CD14-positive monocyte (primary cell): Measurements from ENCODE around the gene TMEM38A. TPM values are rescaled to one million over a fixed set of nuclear protein-coding genes. Genes with fewer than 3 reads are reported as not detected.

Experiments used
- DNase-seq, 3 donors: peaks; one replicate each; pipeline ENCODE4 v3.0.0-alpha.2; 2011 to 2022
- H2AFZ ChIP-seq: 2 replicates; pipeline ENCODE4 v1.6.0; 2012; ENCODE audit warnings: mild to moderate bottlenecking, low read depth, low read length, inconsistent platforms; ENCODE audit not compliant: insufficient read depth, poor library complexity, severe bottlenecking
- H3K27ac ChIP-seq, 2 donors: 1 replicate in 1 of 2; 2 replicates in 1 of 2; pipeline ENCODE4 v1.5.1; 2012 to 2013; ENCODE audit warnings: low read length in 2 of 2, control low read depth in 1 of 2, inconsistent platforms in 1 of 2, low read depth in 1 of 2, mild to moderate bottlenecking in 1 of 2
- H3K27me3 ChIP-seq, 2 donors: one replicate each; pipeline versions ENCODE4 v1.6.0 to v1.6.1; 2011 to 2013; ENCODE audit warnings: low read length in 2 of 2; ENCODE audit not compliant: control insufficient read depth in 2 of 2, insufficient read depth in 2 of 2
- H3K36me3 ChIP-seq, 2 donors: replicated peaks in 1 of 2; 1 replicate in 1 of 2; 2 replicates in 1 of 2; pipeline versions ENCODE4 v1.5.1 to v1.6.1; 2012 to 2013; ENCODE audit warnings: low read length in 2 of 2, control low read depth in 1 of 2, inconsistent platforms in 1 of 2, mild to moderate bottlenecking in 1 of 2; ENCODE audit not compliant: insufficient read depth in 2 of 2, control insufficient read depth in 1 of 2
- H3K4me1 ChIP-seq, 2 donors: 1 replicate in 1 of 2; 2 replicates in 1 of 2; pipeline versions ENCODE4 v1.5.1 to v1.6.1; 2012 to 2013; ENCODE audit warnings: low read length in 2 of 2, control low read depth in 1 of 2, inconsistent platforms in 1 of 2, mild to moderate bottlenecking in 1 of 2, moderate library complexity in 1 of 2; ENCODE audit not compliant: insufficient read depth in 2 of 2, control insufficient read depth in 1 of 2
- H3K4me2 ChIP-seq: replicated peaks from 2 replicates; pipeline ENCODE3; 2012; ENCODE audit warnings: low read length, moderate library complexity, mild to moderate bottlenecking; ENCODE audit not compliant: poor library complexity, severe bottlenecking; ENCODE audit errors: extremely low read depth
- H3K4me3 ChIP-seq, 3 experiments: fragments of 200-600 bp in 1 of 3; sonication (generic) in 1 of 3; replicated peaks in 1 of 3; 1 replicate in 2 of 3; 2 replicates in 1 of 3; pipeline ENCODE4 v1.5.1; 2011 to 2013; ENCODE audit warnings: low read length in 3 of 3, mild to moderate bottlenecking in 3 of 3, control low read depth in 2 of 3, low read depth in 2 of 3, inconsistent platforms in 1 of 3, moderate library complexity in 1 of 3
- H3K79me2 ChIP-seq: 2 replicates; pipeline ENCODE4 v1.6.0; 2012; ENCODE audit warnings: mild to moderate bottlenecking, control low read depth, inconsistent platforms, low read length, moderate library complexity; ENCODE audit not compliant: insufficient read depth
- H3K9ac ChIP-seq: 2 replicates; pipeline ENCODE4 v1.6.0; 2017; ENCODE audit warnings: low read length, mild to moderate bottlenecking; ENCODE audit not compliant: insufficient read depth, poor library complexity, severe bottlenecking
- H3K9me3 ChIP-seq, 2 donors: replicated peaks in 1 of 2; 1 replicate in 1 of 2; 2 replicates in 1 of 2; pipeline versions ENCODE4 v1.5.1 to v1.6.1; 2012 to 2013; ENCODE audit warnings: low read length in 2 of 2, control low read depth in 1 of 2; ENCODE audit not compliant: control insufficient read depth in 1 of 2, insufficient read depth in 1 of 2
- H4K20me1 ChIP-seq: 2 replicates; pipeline ENCODE4 v1.6.0; 2012; ENCODE audit warnings: mild to moderate bottlenecking, low read length, control low read depth, moderate library complexity; ENCODE audit not compliant: insufficient read depth
- H3K27ac Mint-ChIP-seq, 7 donors: one replicate each; pipeline ENCODE4 v1.8.0; 2020; ENCODE audit warnings: mild to moderate bottlenecking in 7 of 7, mixed read lengths in 7 of 7, moderate library complexity in 6 of 7, inconsistent platforms in 2 of 7
- H3K27me3 Mint-ChIP-seq, 3 donors: one replicate each; pipeline ENCODE4 v1.8.0; 2021 to 2022; ENCODE audit warnings: low read depth in 3 of 3, mild to moderate bottlenecking in 3 of 3, mixed read lengths in 3 of 3, moderate library complexity in 3 of 3, inconsistent platforms in 1 of 3
- H3K36me3 Mint-ChIP-seq, 2 donors: one replicate each; pipeline ENCODE4 v1.8.0; 2020; ENCODE audit warnings: mixed read lengths in 2 of 2, inconsistent platforms in 1 of 2, mild to moderate bottlenecking in 1 of 2
- H3K4me1 Mint-ChIP-seq: one replicate; pipeline ENCODE4 v1.8.0; 2020; ENCODE audit warnings: mild to moderate bottlenecking, mixed read lengths
- H3K4me3 Mint-ChIP-seq, 2 donors: one replicate each; pipeline ENCODE4 v1.8.0; 2020; ENCODE audit warnings: mild to moderate bottlenecking in 2 of 2, mixed read lengths in 2 of 2, moderate library complexity in 1 of 2
- H3K9me3 Mint-ChIP-seq, 7 donors: one replicate each; pipeline ENCODE4 v1.8.0; 2020 to 2022; ENCODE audit warnings: mixed read lengths in 7 of 7, mild to moderate bottlenecking in 6 of 7, moderate library complexity in 6 of 7, inconsistent platforms in 2 of 7
- WGBS: methylation state at CpG from one replicate; pipeline ENCODE4 v1.1.5; 2013; ENCODE audit warnings: missing lambda C conversion rate; ENCODE audit not compliant: insufficient coverage; 5-methylcytosine and 5-hydroxymethylcytosine counted together
- intact Hi-C, 2 donors: fragments of 100-400 bp; cut with micrococcal nuclease; formaldehyde crosslinking; loops; one replicate each; pipeline versions ENCODE4 v1.15.0 to v1.15.1; 2023
- polyA plus RNA-seq, 3 donors: library from polyadenylated mRNA; depleted of rRNA in 1 of 3; unstranded in 2 of 3; stranded (reverse) in 1 of 3; fragments of 300-500 nt in 2 of 3; fragments of >200 nt in 1 of 3; fragmentation: Illumina TruSeq in 2 of 3; gene quantifications; 1 replicate in 2 of 3; 2 replicates in 1 of 3; pipeline ENCODE4 v1.2.3, GENCODE V29; 2012 to 2021
- TF ChIP-seq, protein P1 (sequence below): fragments of 200-600 bp; IDR thresholded peaks from one replicate; pipeline ENCODE4 v1.8.0; 2022; ENCODE audit warnings: antibody characterized with exemption, mild to moderate bottlenecking

Gene TMEM38A
- polyA plus RNA-seq, 3 donors = 8.5 to 21.6 (median 10.6) TPM

GRCh38 chr19:16670291-16670690 is 9.4 kb downstream of the TMEM38A start:
- no peak overlapping the region for H3K4me3 ChIP-seq
- H3K36me3 Mint-ChIP-seq = peaks cover 4 to 30% of the 10 kb centered on the region in 2 donors
- DNase-seq = no peak
- peaks cover 53% of the 10 kb centered on the region for H3K4me1 Mint-ChIP-seq
- TF ChIP-seq, protein P1, sequence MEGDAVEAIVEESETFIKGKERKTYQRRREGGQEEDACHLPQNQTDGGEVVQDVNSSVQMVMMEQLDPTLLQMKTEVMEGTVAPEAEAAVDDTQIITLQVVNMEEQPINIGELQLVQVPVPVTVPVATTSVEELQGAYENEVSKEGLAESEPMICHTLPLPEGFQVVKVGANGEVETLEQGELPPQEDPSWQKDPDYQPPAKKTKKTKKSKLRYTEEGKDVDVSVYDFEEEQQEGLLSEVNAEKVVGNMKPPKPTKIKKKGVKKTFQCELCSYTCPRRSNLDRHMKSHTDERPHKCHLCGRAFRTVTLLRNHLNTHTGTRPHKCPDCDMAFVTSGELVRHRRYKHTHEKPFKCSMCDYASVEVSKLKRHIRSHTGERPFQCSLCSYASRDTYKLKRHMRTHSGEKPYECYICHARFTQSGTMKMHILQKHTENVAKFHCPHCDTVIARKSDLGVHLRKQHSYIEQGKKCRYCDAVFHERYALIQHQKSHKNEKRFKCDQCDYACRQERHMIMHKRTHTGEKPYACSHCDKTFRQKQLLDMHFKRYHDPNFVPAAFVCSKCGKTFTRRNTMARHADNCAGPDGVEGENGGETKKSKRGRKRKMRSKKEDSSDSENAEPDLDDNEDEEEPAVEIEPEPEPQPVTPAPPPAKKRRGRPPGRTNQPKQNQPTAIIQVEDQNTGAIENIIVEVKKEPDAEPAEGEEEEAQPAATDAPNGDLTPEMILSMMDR = no peak
- 100% methylated on average over 5 of the region's 13 CpGs for WGBS
- peaks cover 34 to 60% of the 10 kb centered on the region in 2 donors for H3K4me1 ChIP-seq
- H2AFZ ChIP-seq = no peak overlapping the region
- H3K27ac ChIP-seq = no peak overlapping the region
- peaks cover 6% of the 10 kb centered on the region for H3K79me2 ChIP-seq
- H3K36me3 ChIP-seq = peaks cover 0 to 6% of the 10 kb centered on the region in 2 donors
- H3K9me3 ChIP-seq = no peaks in the 10 kb centered on the region
- H3K27me3 Mint-ChIP-seq = peaks cover 1 to 4% (median 1%) of the 10 kb centered on the region in 3 donors
- H3K27ac Mint-ChIP-seq = no peak overlapping the region
- no peak overlapping the region for H3K4me2 ChIP-seq
- H3K4me3 Mint-ChIP-seq = no peak overlapping the region
- H3K9me3 Mint-ChIP-seq = peaks cover 0 to 5% (median 0%) of the 10 kb centered on the region in 7 donors
- no peaks in the 10 kb centered on the region for H3K27me3 ChIP-seq
- intact Hi-C loops = no loop called here
- H4K20me1 ChIP-seq = no peaks in the 10 kb centered on the region
- H3K9ac ChIP-seq = no peak overlapping the region

DNA sequence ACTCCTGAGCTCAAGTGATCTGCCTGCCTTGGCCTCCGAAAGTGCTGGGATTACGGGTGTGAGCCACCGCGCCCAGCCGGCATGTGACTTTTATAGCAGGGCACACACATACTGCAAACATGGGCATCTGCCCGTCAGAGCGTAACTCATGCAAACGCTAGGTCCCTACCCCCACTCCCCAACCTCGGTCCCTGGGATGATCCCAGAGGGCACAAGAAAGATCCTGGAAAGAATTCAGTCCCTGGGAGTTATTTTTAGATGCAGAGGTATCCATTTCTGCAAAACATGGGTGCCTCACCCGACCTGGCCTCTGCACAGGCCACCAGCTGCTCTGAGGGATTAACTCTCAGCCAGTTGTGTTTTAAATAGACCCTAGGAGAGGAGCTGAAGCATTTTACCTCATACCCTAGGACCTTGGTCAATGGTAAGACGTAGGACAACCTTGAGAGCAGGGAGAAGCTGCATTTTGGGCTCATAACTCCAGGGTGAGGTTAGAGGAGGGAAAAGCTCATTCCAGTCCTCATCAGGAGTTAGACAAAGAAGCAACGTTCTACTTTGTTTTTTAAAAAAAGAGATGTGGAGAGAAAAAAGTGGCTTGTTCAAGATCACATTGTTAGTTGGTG is 10.8 kb downstream of the TMEM38A start:
- peaks cover 4 to 24% of the 10 kb centered on the region in 2 donors for H3K36me3 Mint-ChIP-seq
- H3K27me3 ChIP-seq = no peaks in the 10 kb centered on the region
- no peaks in the 10 kb centered on the region for H4K20me1 ChIP-seq
- H3K27ac ChIP-seq = peak overlapping the region in 1 of 2 donors; percentile 51
- intact Hi-C loops = no loop called here
- H3K4me3 ChIP-seq = no peak overlapping the region
- H3K79me2 ChIP-seq = peaks cover 6% of the 10 kb centered on the region
- peak overlapping the region in 3 of 7 donors; percentile 3 to 69 (median 30) for H3K27ac Mint-ChIP-seq
- no peak for DNase-seq
- H3K4me2 ChIP-seq = no peak overlapping the region
- peaks cover 1 to 2% (median 1%) of the 10 kb centered on the region in 3 donors for H3K27me3 Mint-ChIP-seq
- H2AFZ ChIP-seq = no peak overlapping the region
- H3K36me3 ChIP-seq = peaks cover 0 to 6% of the 10 kb centered on the region in 2 donors
- WGBS = 90% methylated on average over 6 of the region's 12 CpGs
- H3K4me1 ChIP-seq = peaks cover 41 to 69% of the 10 kb centered on the region in 2 donors
- H3K9ac ChIP-seq = no peak overlapping the region
- no peak overlapping the region for H3K4me3 Mint-ChIP-seq
- peaks cover 57% of the 10 kb centered on the region for H3K4me1 Mint-ChIP-seq
- H3K9me3 Mint-ChIP-seq = peaks cover 0 to 2% (median 0%) of the 10 kb centered on the region in 7 donors
- TF ChIP-seq, protein P1 = no peak
- no peaks in the 10 kb centered on the region for H3K9me3 ChIP-seq
